ENCODE data around the gene CEP85L. TPM values are rescaled to one million over a fixed set of nuclear protein-coding genes. Genes with fewer than 3 reads are reported as not detected.

Gene CEP85L
- total RNA-seq, 3 donors from 2014 or later (not counting 1 experiment from before 2014, with no cell fraction given) = 75.0 to 85.2 (median 82.0) TPM

DNA sequence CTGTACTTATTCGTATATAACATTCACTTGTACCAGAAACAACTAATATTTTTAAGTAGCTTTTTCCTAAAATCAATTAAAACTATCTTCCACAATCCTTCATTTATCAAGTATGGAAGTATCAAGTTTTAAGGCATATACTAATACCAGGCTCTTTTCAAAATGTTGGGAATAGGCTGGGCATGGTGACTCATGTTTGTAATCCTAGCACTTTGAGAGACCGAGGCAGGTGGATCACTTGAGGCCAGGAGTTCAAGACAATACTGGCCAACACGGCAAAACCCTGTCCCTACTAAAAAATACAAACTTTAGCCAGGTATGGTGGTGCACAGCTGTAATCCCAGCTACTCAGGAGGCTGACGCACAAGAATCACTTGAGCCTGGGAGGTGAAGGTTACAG, 129.0 kb downstream of the CEP85L start:
- ATAC-seq = no peak
- intact Hi-C loops (cut with micrococcal nuclease) = no loop called here
- no peaks in the 10 kb centered on the region for H3K9me3 Mint-ChIP-seq
- no peak overlapping the region for H3K4me3 Mint-ChIP-seq
- H3K4me3 ChIP-seq (ENCODE audit: low read length) = no peak overlapping the region
- H3K27ac Mint-ChIP-seq = no peak overlapping the region
- no peak for DNase-seq
- H3K4me1 ChIP-seq (ENCODE audit: control insufficient read depth, insufficient read depth, low read length) = no peaks in the 10 kb centered on the region
- peaks cover 15 to 20% of the 10 kb centered on the region in 2 donors for H3K4me1 Mint-ChIP-seq
- whole genome bisulfite sequencing (ENCODE audit: insufficient coverage) = 97% methylated on average over 3 of the region's 4 CpGs
- H3K27me3 ChIP-seq (ENCODE audit: control insufficient read depth, insufficient read depth, low read length) = no peaks in the 10 kb centered on the region
- no peaks in the 10 kb centered on the region for H3K27me3 Mint-ChIP-seq (ENCODE audit: low read depth in 2 of 2)
- H3K27ac ChIP-seq (ENCODE audit: low read length) = no peak overlapping the region
- TF ChIP-seq, protein P1, sequence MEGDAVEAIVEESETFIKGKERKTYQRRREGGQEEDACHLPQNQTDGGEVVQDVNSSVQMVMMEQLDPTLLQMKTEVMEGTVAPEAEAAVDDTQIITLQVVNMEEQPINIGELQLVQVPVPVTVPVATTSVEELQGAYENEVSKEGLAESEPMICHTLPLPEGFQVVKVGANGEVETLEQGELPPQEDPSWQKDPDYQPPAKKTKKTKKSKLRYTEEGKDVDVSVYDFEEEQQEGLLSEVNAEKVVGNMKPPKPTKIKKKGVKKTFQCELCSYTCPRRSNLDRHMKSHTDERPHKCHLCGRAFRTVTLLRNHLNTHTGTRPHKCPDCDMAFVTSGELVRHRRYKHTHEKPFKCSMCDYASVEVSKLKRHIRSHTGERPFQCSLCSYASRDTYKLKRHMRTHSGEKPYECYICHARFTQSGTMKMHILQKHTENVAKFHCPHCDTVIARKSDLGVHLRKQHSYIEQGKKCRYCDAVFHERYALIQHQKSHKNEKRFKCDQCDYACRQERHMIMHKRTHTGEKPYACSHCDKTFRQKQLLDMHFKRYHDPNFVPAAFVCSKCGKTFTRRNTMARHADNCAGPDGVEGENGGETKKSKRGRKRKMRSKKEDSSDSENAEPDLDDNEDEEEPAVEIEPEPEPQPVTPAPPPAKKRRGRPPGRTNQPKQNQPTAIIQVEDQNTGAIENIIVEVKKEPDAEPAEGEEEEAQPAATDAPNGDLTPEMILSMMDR (IDR thresholded peaks at IDR 0.05) = no peak
- no peaks in the 10 kb centered on the region for H3K9me3 ChIP-seq (ENCODE audit: control insufficient read depth, insufficient read depth, low read length)
- peaks cover 8% of the 10 kb centered on the region for H3K36me3 ChIP-seq (ENCODE audit: control insufficient read depth, insufficient read depth, low read length)
- H3K36me3 Mint-ChIP-seq = peaks cover 13% of the 10 kb centered on the region

DNA sequence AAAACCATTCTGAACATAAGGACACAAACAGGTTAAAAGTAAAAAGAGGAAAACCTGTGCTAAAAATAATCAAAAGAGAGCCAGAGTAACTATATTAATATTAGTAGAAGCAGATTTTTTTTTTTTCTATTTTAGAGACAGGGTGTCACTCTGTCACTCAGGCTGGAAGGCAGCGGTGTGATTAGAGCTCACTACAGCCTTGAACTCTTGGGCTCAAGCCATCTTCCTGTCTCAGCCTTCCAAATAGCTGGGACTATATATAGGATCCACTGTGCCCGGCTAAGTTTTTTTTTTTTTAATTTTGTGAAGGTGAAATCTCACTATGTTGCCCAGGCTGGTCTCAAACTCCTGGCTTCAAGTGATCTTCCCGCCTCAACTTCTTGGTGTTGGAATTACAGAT, 136.7 kb downstream of the CEP85L start:
- DNase-seq (no peak), ATAC-seq (no peak)
- Mint-ChIP-seq H3K4me1 (peaks cover 22 to 31% of the 10 kb centered on the region in 2 donors), H3K36me3 (peaks cover 13% of the 10 kb centered on the region), H3K9me3 (no peaks in the 10 kb centered on the region), H3K4me3 (no peak overlapping the region), H3K27me3 (ENCODE audit: low read depth in 2 of 2) (no peaks in the 10 kb centered on the region), H3K27ac (peak overlapping the region in 1 of 2 donors; percentile 58)
- Histone ChIP-seq H3K4me1 (ENCODE audit: control insufficient read depth, insufficient read depth, low read length) (no peaks in the 10 kb centered on the region), H3K4me3 (ENCODE audit: low read length) (no peak overlapping the region), H3K9me3 (ENCODE audit: control insufficient read depth, insufficient read depth, low read length) (no peaks in the 10 kb centered on the region), H3K27me3 (ENCODE audit: control insufficient read depth, insufficient read depth, low read length) (no peaks in the 10 kb centered on the region), H3K36me3 (ENCODE audit: control insufficient read depth, insufficient read depth, low read length) (peaks cover 2% of the 10 kb centered on the region), H3K27ac (ENCODE audit: low read length) (no peak overlapping the region)
- intact Hi-C loops (cut with micrococcal nuclease) = no loop called here
- WGBS (ENCODE audit: insufficient coverage) = 100% methylated on average over 3 of the region's 3 CpGs
- TF ChIP-seq, protein P1 (IDR thresholded peaks at IDR 0.05) = no peak

DNA sequence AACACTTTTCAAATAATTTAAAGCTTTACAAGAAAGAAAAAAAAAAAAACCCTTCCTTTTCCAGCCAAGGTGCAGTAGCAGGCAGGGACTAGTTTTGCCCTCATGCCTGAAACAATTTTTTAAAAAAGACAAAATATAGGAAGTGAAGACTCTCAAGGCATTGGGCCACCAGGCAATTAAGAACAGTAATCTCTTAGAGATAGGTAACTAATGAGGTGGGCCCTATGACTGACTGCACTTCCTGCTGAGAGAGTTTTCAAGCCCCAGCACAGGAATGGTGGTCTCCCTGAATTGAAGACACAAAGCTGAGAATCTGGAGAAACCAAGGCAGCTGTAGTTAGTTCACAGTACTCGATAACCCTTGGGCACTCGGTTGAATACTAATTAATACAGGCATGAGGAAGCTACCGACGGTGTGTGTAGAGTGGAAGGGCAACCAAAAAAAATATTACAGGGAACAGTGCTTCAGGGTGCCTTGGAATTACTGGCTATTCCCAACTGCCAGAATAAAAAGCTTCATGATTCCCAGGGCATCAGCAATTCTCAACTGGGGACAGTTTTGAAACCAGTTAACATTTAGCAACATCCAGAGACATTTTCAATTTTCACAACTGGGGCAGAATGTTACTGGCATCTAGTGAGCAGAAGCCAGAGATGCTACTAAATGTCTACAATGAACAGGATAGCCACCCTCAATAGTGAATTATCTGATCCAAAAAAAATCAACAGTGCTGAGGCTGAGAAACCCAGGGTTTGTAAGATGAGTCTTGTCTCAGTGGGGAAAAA, 139.3 kb downstream of the CEP85L start:
- ATAC-seq (no peak), DNase-seq (no peak)
- H3K4me1 Mint-ChIP-seq = peaks cover 23 to 37% of the 10 kb centered on the region in 2 donors
- no peak overlapping the region for H3K4me3 Mint-ChIP-seq
- no peaks in the 10 kb centered on the region for H3K36me3 Mint-ChIP-seq
- Histone ChIP-seq H3K27me3 (ENCODE audit: control insufficient read depth, insufficient read depth, low read length) (no peaks in the 10 kb centered on the region), H3K36me3 (ENCODE audit: control insufficient read depth, insufficient read depth, low read length) (peaks cover 2% of the 10 kb centered on the region), H3K4me1 (ENCODE audit: control insufficient read depth, insufficient read depth, low read length) (no peaks in the 10 kb centered on the region), H3K4me3 (ENCODE audit: low read length) (no peak overlapping the region), H3K9me3 (ENCODE audit: control insufficient read depth, insufficient read depth, low read length) (no peaks in the 10 kb centered on the region), H3K27ac (ENCODE audit: low read length) (no peak overlapping the region)
- WGBS (ENCODE audit: insufficient coverage) = 100% methylated on average over 4 of the region's 4 CpGs
- TF ChIP-seq, protein P1 (IDR thresholded peaks at IDR 0.05) = no peak
- no peaks in the 10 kb centered on the region for H3K27me3 Mint-ChIP-seq (ENCODE audit: low read depth in 2 of 2)
- no peaks in the 10 kb centered on the region for H3K9me3 Mint-ChIP-seq
- intact Hi-C loops (cut with micrococcal nuclease) = no loop called here
- H3K27ac Mint-ChIP-seq = peak overlapping the region; percentile 68 to 70
